ENCODE results near the gene VSX1.

Gene VSX1

GRCh38 chr20:25081730-25082497 is at the start of gene VSX1:
TSS of gene VSX1 (minus strand) at chr20:25082141. CDS start at chr20:25082096, 45 bp downstream.
- DNase-seq: no peak
- CTCF ChIA-PET: no interaction called here
- H3K36me3 Mint-ChIP-seq: no peaks in the 10 kb centered on the region
- H3K4me3 Mint-ChIP-seq: no peak within 1 kb of the TSS
- no peaks in the 10 kb centered on the region for H3K9me3 Mint-ChIP-seq
- peaks cover 96% of the 10 kb centered on the region for H3K27me3 Mint-ChIP-seq
- H3K27ac Mint-ChIP-seq: no peak within 1 kb of the TSS
- H3K4me1 Mint-ChIP-seq: peaks cover 16% of the 10 kb centered on the region

- CTCF ChIA-PET: no interaction called here
- no peak overlapping the region for H3K27ac Mint-ChIP-seq
- H3K4me1 Mint-ChIP-seq: no peaks in the 10 kb centered on the region
- peaks cover 14% of the 10 kb centered on the region for H3K27me3 Mint-ChIP-seq
- no peaks in the 10 kb centered on the region for H3K9me3 Mint-ChIP-seq
- no peaks in the 10 kb centered on the region for H3K36me3 Mint-ChIP-seq
- no peak for DNase-seq
- no peak overlapping the region for H3K4me3 Mint-ChIP-seq
Observed at GRCh38 chr20:25129908-25130307, 48.0 kb upstream of the VSX1 start.

- Mint-ChIP-seq H3K27ac (no peak overlapping the region), H3K4me3 (no peak overlapping the region), H3K9me3 (no peaks in the 10 kb centered on the region), H3K36me3 (no peaks in the 10 kb centered on the region), H3K4me1 (no peaks in the 10 kb centered on the region), H3K27me3 (peaks cover 14% of the 10 kb centered on the region)
- DNase-seq: no peak
- CTCF ChIA-PET: no interaction called here
Observed at GRCh38 chr20:25129428-25129827, 47.5 kb upstream of the VSX1 start.

- CTCF ChIA-PET: no interaction called here
- peaks cover 12% of the 10 kb centered on the region for H3K27me3 Mint-ChIP-seq
- H3K36me3 Mint-ChIP-seq: no peaks in the 10 kb centered on the region
- H3K4me1 Mint-ChIP-seq: no peaks in the 10 kb centered on the region
- no peak overlapping the region for H3K4me3 Mint-ChIP-seq
- no peak for DNase-seq
- H3K9me3 Mint-ChIP-seq: no peaks in the 10 kb centered on the region
- no peak overlapping the region for H3K27ac Mint-ChIP-seq
Observed at GRCh38 chr20:25128649-25129048, 46.7 kb upstream of the VSX1 start.

GRCh38 chr20:25127761-25128537 is 46.0 kb upstream of the VSX1 start:
- no peaks in the 10 kb centered on the region for H3K36me3 Mint-ChIP-seq
- H3K4me3 Mint-ChIP-seq: no peak overlapping the region
- H3K27me3 Mint-ChIP-seq: peaks cover 5% of the 10 kb centered on the region
- no peak for DNase-seq
- H3K4me1 Mint-ChIP-seq: no peaks in the 10 kb centered on the region
- CTCF ChIA-PET: no interaction called here
- no peaks in the 10 kb centered on the region for H3K9me3 Mint-ChIP-seq
- no peak overlapping the region for H3K27ac Mint-ChIP-seq

- Mint-ChIP-seq H3K9me3 (no peaks in the 10 kb centered on the region), H3K36me3 (no peaks in the 10 kb centered on the region), H3K27ac (no peak overlapping the region), H3K27me3 (peaks cover 4% of the 10 kb centered on the region), H3K4me1 (no peaks in the 10 kb centered on the region), H3K4me3 (no peak overlapping the region)
- CTCF ChIA-PET: interaction anchor here (0.7 kb wide), 1 partner anchor 24 kb away, joined by 3 read pairs; no protein-coding TSS in a partner anchor
- DNase-seq: no peak
Observed at GRCh38 chr20:25126204-25127029, 44.5 kb upstream of the VSX1 start.

- Mint-ChIP-seq H3K27me3 (no peaks in the 10 kb centered on the region), H3K9me3 (no peaks in the 10 kb centered on the region), H3K27ac (no peak overlapping the region), H3K36me3 (no peaks in the 10 kb centered on the region), H3K4me1 (no peaks in the 10 kb centered on the region), H3K4me3 (no peak overlapping the region)
- CTCF ChIA-PET: interaction anchor here (0.7 kb wide), 2 partner anchors 23 to 513 kb away, joined by 3 read pairs; no protein-coding TSS in a partner anchor
- DNase-seq: no peak
Observed at GRCh38 chr20:25125636-25126035, 43.7 kb upstream of the VSX1 start.

GRCh38 chr20:25120920-25121319 is 39.0 kb upstream of the VSX1 start:
- DNase-seq: no peak
- no peaks in the 10 kb centered on the region for H3K36me3 Mint-ChIP-seq
- CTCF ChIA-PET: no interaction called here
- no peaks in the 10 kb centered on the region for H3K4me1 Mint-ChIP-seq
- H3K27me3 Mint-ChIP-seq: peaks cover 9% of the 10 kb centered on the region
- H3K9me3 Mint-ChIP-seq: no peaks in the 10 kb centered on the region
- no peak overlapping the region for H3K27ac Mint-ChIP-seq
- no peak overlapping the region for H3K4me3 Mint-ChIP-seq

- H3K27ac Mint-ChIP-seq: no peak overlapping the region
- H3K4me3 Mint-ChIP-seq: no peak overlapping the region
- CTCF ChIA-PET: no interaction called here
- H3K4me1 Mint-ChIP-seq: no peaks in the 10 kb centered on the region
- DNase-seq: no peak
- H3K27me3 Mint-ChIP-seq: peaks cover 14% of the 10 kb centered on the region
- no peaks in the 10 kb centered on the region for H3K9me3 Mint-ChIP-seq
- H3K36me3 Mint-ChIP-seq: no peaks in the 10 kb centered on the region
Observed at GRCh38 chr20:25120457-25120856, 38.5 kb upstream of the VSX1 start.

- Mint-ChIP-seq H3K4me1 (no peaks in the 10 kb centered on the region), H3K9me3 (no peaks in the 10 kb centered on the region), H3K27me3 (peaks cover 14% of the 10 kb centered on the region), H3K36me3 (no peaks in the 10 kb centered on the region), H3K27ac (no peak overlapping the region), H3K4me3 (no peak overlapping the region)
- CTCF ChIA-PET: no interaction called here
- DNase-seq: no peak
Observed at GRCh38 chr20:25118529-25118928, 36.6 kb upstream of the VSX1 start.

- Mint-ChIP-seq H3K27ac (no peak overlapping the region), H3K27me3 (peaks cover 14% of the 10 kb centered on the region), H3K4me1 (no peaks in the 10 kb centered on the region), H3K36me3 (no peaks in the 10 kb centered on the region), H3K4me3 (no peak overlapping the region), H3K9me3 (no peaks in the 10 kb centered on the region)
- no peak for DNase-seq
- CTCF ChIA-PET: no interaction called here
Observed at GRCh38 chr20:25117990-25118389, 36.0 kb upstream of the VSX1 start.

GRCh38 chr20:25116739-25117458 is 35.0 kb upstream of the VSX1 start:
- peaks cover 14% of the 10 kb centered on the region for H3K27me3 Mint-ChIP-seq
- no peak for DNase-seq

GRCh38 chr20:25103526-25103925 is 21.6 kb upstream of the VSX1 start:
- no peak overlapping the region for H3K4me3 Mint-ChIP-seq
- H3K4me1 Mint-ChIP-seq: no peaks in the 10 kb centered on the region
- no peak for DNase-seq
- H3K27me3 Mint-ChIP-seq: peaks cover 19% of the 10 kb centered on the region
- CTCF ChIA-PET: no interaction called here
- no peak overlapping the region for H3K27ac Mint-ChIP-seq
- no peaks in the 10 kb centered on the region for H3K36me3 Mint-ChIP-seq
- no peaks in the 10 kb centered on the region for H3K9me3 Mint-ChIP-seq

More at GRCh38 chr20:25116739-25117458, 35.0 kb upstream of the VSX1 start:
- no peaks in the 10 kb centered on the region for H3K4me1 Mint-ChIP-seq
- no peak overlapping the region for H3K27ac Mint-ChIP-seq
- no peaks in the 10 kb centered on the region for H3K9me3 Mint-ChIP-seq
- no peaks in the 10 kb centered on the region for H3K36me3 Mint-ChIP-seq
- CTCF ChIA-PET: no interaction called here
- H3K4me3 Mint-ChIP-seq: no peak overlapping the region

- H3K27me3 Mint-ChIP-seq: peaks cover 14% of the 10 kb centered on the region
- CTCF ChIA-PET: no interaction called here
- DNase-seq: no peak
- H3K9me3 Mint-ChIP-seq: no peaks in the 10 kb centered on the region
- H3K27ac Mint-ChIP-seq: no peak overlapping the region
- H3K4me3 Mint-ChIP-seq: no peak overlapping the region
- no peaks in the 10 kb centered on the region for H3K36me3 Mint-ChIP-seq
- no peaks in the 10 kb centered on the region for H3K4me1 Mint-ChIP-seq
Observed at GRCh38 chr20:25100914-25101313, 19.0 kb upstream of the VSX1 start.
